NCI-H526 (cell line): Measurements from ENCODE around the gene EXOC3L1.

Experiments used
- DNase-seq, 2 experiments: peaks; one replicate each; lab custom pipeline; 2025; lab: John Stamatoyannopoulos, UW

Gene EXOC3L1

GRCh38 chr16:67147437-67148140, 42.3 kb downstream of the EXOC3L1 start:
- no peak for DNase-seq

- DNase-seq: no peak
Observed at GRCh38 chr16:67146523-67147357, 43.2 kb downstream of the EXOC3L1 start.

DNA sequence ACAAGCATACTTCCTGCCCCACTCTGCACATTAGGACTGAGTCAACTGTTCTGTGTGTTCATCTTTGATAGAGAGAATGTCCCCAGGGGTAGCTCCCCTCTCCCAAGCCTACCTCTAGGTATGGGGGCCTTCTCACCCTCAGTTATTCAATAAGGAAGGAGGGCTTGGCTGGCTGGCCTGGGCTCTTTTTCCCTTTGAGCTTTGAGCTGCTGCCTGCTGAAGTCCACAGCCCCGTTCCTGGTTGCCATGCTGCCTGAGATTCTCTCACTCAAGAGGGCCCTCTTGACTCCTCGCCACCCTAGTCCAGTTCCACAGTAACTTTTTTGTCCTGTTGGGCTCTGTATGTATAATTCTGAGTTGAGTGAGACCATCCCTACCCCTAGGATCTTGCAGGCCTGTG, 44.2 kb downstream of the EXOC3L1 start:
- DNase-seq: no peak

- DNase-seq: no peak
Observed at GRCh38 chr16:67144943-67145342, 45.0 kb downstream of the EXOC3L1 start.

DNA sequence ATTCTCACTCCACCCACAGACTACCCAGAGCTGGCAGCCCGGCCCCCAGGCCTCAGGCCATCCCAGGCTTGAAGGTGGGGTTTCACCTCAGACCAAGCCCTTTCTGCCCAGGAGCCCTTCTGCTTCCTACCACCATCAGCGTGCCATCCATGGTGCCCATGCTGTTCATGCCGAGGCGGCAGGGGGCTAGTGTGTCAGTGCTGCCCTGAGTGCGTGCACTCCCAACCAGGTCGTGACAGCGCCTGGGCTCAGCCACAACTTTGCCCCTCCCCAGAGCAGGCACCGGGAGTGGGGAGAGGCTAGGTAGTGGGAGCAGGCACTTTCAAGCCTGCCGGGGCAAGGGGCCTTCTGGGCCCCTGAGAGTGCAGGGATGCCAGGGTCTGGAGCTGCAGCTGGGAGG, 47.6 kb downstream of the EXOC3L1 start:
- DNase-seq: no peak

DNA sequence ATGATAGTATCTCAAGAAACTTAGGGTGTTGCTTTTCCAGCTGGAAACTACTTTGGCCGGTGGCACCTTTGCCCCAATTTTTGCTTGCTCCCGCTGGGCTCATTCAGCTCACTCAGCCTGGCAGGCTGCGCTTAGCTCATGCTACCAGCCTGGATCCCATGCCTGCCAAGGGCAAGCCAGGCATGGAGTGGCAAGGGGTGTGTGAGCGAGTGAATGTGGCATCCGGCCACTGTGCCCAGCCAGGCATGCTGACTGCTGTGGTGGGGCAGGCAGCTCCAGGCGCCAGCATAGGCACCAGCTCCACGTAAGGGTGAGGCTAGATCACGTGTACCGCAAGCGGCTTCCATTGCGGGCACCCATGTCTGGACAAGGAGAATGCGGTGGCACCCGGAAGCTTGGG, 48.5 kb downstream of the EXOC3L1 start:
- no peak for DNase-seq

DNA sequence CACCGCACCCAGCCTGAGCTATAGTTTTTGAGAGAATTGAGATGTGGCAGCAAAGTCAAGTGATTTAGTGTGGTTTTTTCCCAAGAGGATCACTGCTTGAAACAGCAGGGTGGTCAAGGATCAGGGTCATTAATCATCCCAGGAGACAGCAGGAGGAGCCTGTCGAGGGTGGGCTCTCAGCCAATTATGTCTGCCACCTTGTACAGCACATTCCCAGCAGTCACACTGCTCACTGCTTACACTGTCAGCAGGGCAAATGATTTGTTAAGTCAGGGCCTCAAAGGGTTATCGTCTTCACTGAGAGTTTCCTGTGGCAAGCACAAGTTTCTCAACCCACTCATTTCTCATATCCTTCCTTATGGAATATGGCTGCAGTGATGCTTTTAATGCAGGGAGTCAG, 52.3 kb downstream of the EXOC3L1 start:
- no peak for DNase-seq
